22Rv1 (cell line): ENCODE results near the gene NOS1AP.

Experiments used
- ZFX ChIP-seq: fragments of 450-650 bp; IDR thresholded peaks from 2 replicates; pipeline ENCODE4 v1.6.1; 2017; ENCODE audit warnings: antibody characterized with exemption, borderline replicate concordance
- TF ChIP-seq, protein P1 (sequence below): fragments of 450-650 bp; IDR thresholded peaks from 2 replicates; pipeline ENCODE4 v1.5.1; 2017; ENCODE audit warnings: mild to moderate bottlenecking

DNA sequence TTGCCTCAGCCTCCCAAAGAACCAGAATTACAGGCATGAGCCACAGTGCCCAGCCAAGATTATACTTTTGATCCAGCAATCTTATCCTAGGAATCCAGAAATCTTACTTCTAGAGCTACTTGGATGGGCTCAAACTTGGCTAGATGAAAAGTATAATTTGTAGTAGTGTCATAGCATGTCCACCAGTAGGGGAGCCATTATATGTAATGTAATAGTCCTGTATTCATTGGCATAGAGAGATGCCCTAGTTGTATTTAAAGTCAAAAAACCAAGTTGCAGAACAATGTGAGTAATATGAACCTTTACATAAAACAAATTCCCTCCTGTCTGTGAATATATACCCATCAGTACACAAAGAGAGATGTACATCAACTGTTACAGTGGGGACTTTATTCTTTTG, 83.9 kb downstream of the NOS1AP start:
- TF ChIP-seq, protein P1, sequence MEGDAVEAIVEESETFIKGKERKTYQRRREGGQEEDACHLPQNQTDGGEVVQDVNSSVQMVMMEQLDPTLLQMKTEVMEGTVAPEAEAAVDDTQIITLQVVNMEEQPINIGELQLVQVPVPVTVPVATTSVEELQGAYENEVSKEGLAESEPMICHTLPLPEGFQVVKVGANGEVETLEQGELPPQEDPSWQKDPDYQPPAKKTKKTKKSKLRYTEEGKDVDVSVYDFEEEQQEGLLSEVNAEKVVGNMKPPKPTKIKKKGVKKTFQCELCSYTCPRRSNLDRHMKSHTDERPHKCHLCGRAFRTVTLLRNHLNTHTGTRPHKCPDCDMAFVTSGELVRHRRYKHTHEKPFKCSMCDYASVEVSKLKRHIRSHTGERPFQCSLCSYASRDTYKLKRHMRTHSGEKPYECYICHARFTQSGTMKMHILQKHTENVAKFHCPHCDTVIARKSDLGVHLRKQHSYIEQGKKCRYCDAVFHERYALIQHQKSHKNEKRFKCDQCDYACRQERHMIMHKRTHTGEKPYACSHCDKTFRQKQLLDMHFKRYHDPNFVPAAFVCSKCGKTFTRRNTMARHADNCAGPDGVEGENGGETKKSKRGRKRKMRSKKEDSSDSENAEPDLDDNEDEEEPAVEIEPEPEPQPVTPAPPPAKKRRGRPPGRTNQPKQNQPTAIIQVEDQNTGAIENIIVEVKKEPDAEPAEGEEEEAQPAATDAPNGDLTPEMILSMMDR: no peak
- TF ChIP-seq ZFX: no peak
